ENCODE data around the gene IMP3. TPM values are rescaled to one million over a fixed set of nuclear protein-coding genes. Genes with fewer than 3 reads are reported as not detected.
"Not testable (repeated sequence)": the region's sequence is repeated elsewhere in the genome, so short reads cannot be mapped to it uniquely, and the experiment has no call there.

The IMP3 gene
- total RNA-seq, result 100 to 1,000 TPM; 161 to 204 (median 185) TPM

- intact Hi-C loops (cut with DNase I; ENCODE audit: low total_unique reads), result no loop called here
- WGBS, 2 donors, result 1% methylated on average over 19 to 60 of the region's 83 CpGs
- H3K4me3 ChIP-seq (ENCODE audit: low read depth, poor library complexity, severe bottlenecking), result peak within 1 kb of the TSS; percentile 84
- DNase-seq (ENCODE audit: low spot score in 2 of 2), result peak; percentile 97 to 99
- TF ChIP-seq POLR2A (IDR thresholded peaks at IDR 0.05), result peak in 1 of 2 donors; percentile 76
- TF ChIP-seq CTCF (IDR thresholded peaks at IDR 0.05), result peak in 1 of 3 donors; percentile 11
Observed at GRCh38 chr15:75639709-75640482, at the start of gene IMP3. Gene IMP3 (minus strand): TSS chr15:75640224. CDS start chr15:75640168, 56 bp downstream.

GRCh38 chr15:75689429-75689828 is 49.4 kb upstream of the IMP3 start:
- H3K4me3 ChIP-seq (ENCODE audit: low read depth, poor library complexity, severe bottlenecking); DNase-seq (ENCODE audit: low spot score in 2 of 2); intact Hi-C loops (cut with DNase I; ENCODE audit: low total_unique reads): not testable (repeated sequence)
- WGBS, 2 donors, result 88 to 95% methylated on average over 13 to 18 of the region's 20 CpGs

- no peak for DNase-seq (ENCODE audit: low spot score in 2 of 2)
- intact Hi-C loops (cut with DNase I; ENCODE audit: low total_unique reads), result no loop called here
- WGBS, 2 donors, result 92 to 94% methylated on average over 22 to 26 of the region's 26 CpGs
- TF ChIP-seq CTCF (IDR thresholded peaks at IDR 0.05) (no peak), POLR2A (IDR thresholded peaks at IDR 0.05) (no peak)
- H3K4me3 ChIP-seq (ENCODE audit: low read depth, poor library complexity, severe bottlenecking), result no peak overlapping the region
Observed at GRCh38 chr15:75688831-75689230, 48.8 kb upstream of the IMP3 start.

- intact Hi-C loops (cut with DNase I; ENCODE audit: low total_unique reads), result no loop called here
- no peak for DNase-seq (ENCODE audit: low spot score in 2 of 2)
- TF ChIP-seq CTCF (IDR thresholded peaks at IDR 0.05) (no peak), POLR2A (IDR thresholded peaks at IDR 0.05) (no peak)
- no peak overlapping the region for H3K4me3 ChIP-seq (ENCODE audit: low read depth, poor library complexity, severe bottlenecking)
- 89 to 95% methylated on average over 6 to 7 of the region's 7 CpGs for WGBS, 2 donors
Observed at GRCh38 chr15:75688278-75688557, 48.2 kb upstream of the IMP3 start.

GRCh38 chr15:75687486-75688277 is 47.7 kb upstream of the IMP3 start:
- intact Hi-C loops (cut with DNase I; ENCODE audit: low total_unique reads), result no loop called here
- TF ChIP-seq POLR2A (IDR thresholded peaks at IDR 0.05), result no peak
- TF ChIP-seq CTCF (IDR thresholded peaks at IDR 0.05), result no peak
- WGBS, 2 donors, result 79 to 93% methylated on average over 14 to 20 of the region's 44 CpGs
- no peak for DNase-seq (ENCODE audit: low spot score in 2 of 2)
- no peak overlapping the region for H3K4me3 ChIP-seq (ENCODE audit: low read depth, poor library complexity, severe bottlenecking)

- DNase-seq (ENCODE audit: low spot score in 2 of 2), result peak; percentile 75 to 96
- 5 to 19% methylated on average over 7 to 14 of the region's 14 CpGs for WGBS, 2 donors
- intact Hi-C loops (cut with DNase I; ENCODE audit: low total_unique reads); H3K4me3 ChIP-seq (ENCODE audit: low read depth, poor library complexity, severe bottlenecking): not testable (repeated sequence)
Observed at GRCh38 chr15:75686212-75686642, 46.2 kb upstream of the IMP3 start.

All from lower leg skin (tissue), 4 donors.